H9 (cell line): ENCODE results near the gene GAD1. TPM values are rescaled to one million over a fixed set of nuclear protein-coding genes. Genes with fewer than 3 reads are reported as not detected.
A peak's percentile ranks its signal among the peaks of the same experiment; 100 is the strongest.

Experiments used
- DNase-seq: peaks from one replicate; pipeline ENCODE4 v3.0.0-alpha.2; 2017
- H2AFZ ChIP-seq: one replicate; pipeline ENCODE4 v1.6.1; 2013; ENCODE audit warnings: mild to moderate bottlenecking, low read length, control low read depth, moderate library complexity
- H2AK5ac ChIP-seq: 2 replicates; pipeline ENCODE4 v1.6.1; 2013; ENCODE audit warnings: low read length, control low read depth, mixed read lengths; ENCODE audit not compliant: insufficient read length
- H2BK120ac ChIP-seq: one replicate; pipeline ENCODE4 v1.6.1; 2013; ENCODE audit warnings: low read depth, mild to moderate bottlenecking, low read length, control low read depth, inconsistent platforms; ENCODE audit not compliant: poor library complexity, severe bottlenecking
- H2BK12ac ChIP-seq: 2 replicates; pipeline ENCODE4 v1.6.1; 2013; ENCODE audit warnings: low read length, control low read depth, mixed read lengths, low read depth; ENCODE audit not compliant: insufficient read length
- H2BK15ac ChIP-seq: 2 replicates; pipeline ENCODE4 v1.6.1; 2013; ENCODE audit warnings: low read depth, low read length, control low read depth
- H2BK20ac ChIP-seq: one replicate; pipeline ENCODE4 v1.6.1; 2013; ENCODE audit warnings: low read depth, mild to moderate bottlenecking, low read length, control low read depth, inconsistent platforms; ENCODE audit not compliant: poor library complexity, severe bottlenecking
- H2BK5ac ChIP-seq: 2 replicates; pipeline ENCODE4 v1.6.1; 2013; ENCODE audit warnings: low read length, control low read depth, mixed read lengths; ENCODE audit not compliant: insufficient read length
- H3K14ac ChIP-seq: 2 replicates; pipeline ENCODE4 v1.6.1; 2013; ENCODE audit warnings: low read length, control low read depth; ENCODE audit not compliant: insufficient read depth
- H3K18ac ChIP-seq: 2 replicates; pipeline ENCODE4 v1.6.1; 2013; ENCODE audit warnings: low read depth, mild to moderate bottlenecking, mixed read lengths, low read length, control low read depth; ENCODE audit not compliant: insufficient read length
- H3K23ac ChIP-seq: 2 replicates; pipeline ENCODE4 v1.6.1; 2013; ENCODE audit warnings: low read length, control low read depth, mixed read lengths, low read depth; ENCODE audit not compliant: insufficient read length
- H3K23me2 ChIP-seq: 2 replicates; pipeline ENCODE4 v1.6.1; 2013; ENCODE audit warnings: low read depth, mild to moderate bottlenecking, mixed read lengths, low read length, control low read depth; ENCODE audit not compliant: insufficient read length, poor library complexity, severe bottlenecking
- H3K27ac ChIP-seq: 2 replicates; pipeline ENCODE4 v1.5.1; 2013; ENCODE audit warnings: low read length, control low read depth, mixed read lengths, low read depth; ENCODE audit not compliant: insufficient read length
- H3K27me3 ChIP-seq: 2 replicates; pipeline ENCODE4 v1.6.1; 2013; ENCODE audit warnings: low read length, control low read depth, inconsistent platforms; ENCODE audit not compliant: insufficient read depth
- H3K4ac ChIP-seq: 2 replicates; pipeline ENCODE4 v1.6.1; 2013; ENCODE audit warnings: low read depth, mild to moderate bottlenecking, control low read depth, inconsistent platforms, low read length, moderate library complexity
- H3K4me1 ChIP-seq: 2 replicates; pipeline ENCODE4 v1.6.1; 2013; ENCODE audit warnings: low read length, control low read depth, inconsistent platforms; ENCODE audit not compliant: insufficient read depth
- H3K4me2 ChIP-seq: 2 replicates; pipeline ENCODE4 v1.6.1; 2013; ENCODE audit warnings: low read length, control low read depth, mixed read lengths; ENCODE audit not compliant: insufficient read length, insufficient read depth
- H3K56ac ChIP-seq: 2 replicates; pipeline ENCODE4 v1.6.1; 2013; ENCODE audit warnings: low read depth, mild to moderate bottlenecking, mixed read lengths, low read length, control low read depth; ENCODE audit not compliant: insufficient read length
- H3K79me1 ChIP-seq: 2 replicates; pipeline ENCODE4 v1.6.1; 2013; ENCODE audit warnings: low read depth, mild to moderate bottlenecking, moderate library complexity, low read length, control low read depth, inconsistent platforms; ENCODE audit not compliant: insufficient read depth, poor library complexity, severe bottlenecking
- H3K79me2 ChIP-seq: 2 replicates; pipeline ENCODE4 v1.6.1; 2013; ENCODE audit warnings: low read length, control low read depth, inconsistent platforms; ENCODE audit not compliant: insufficient read depth
- H3K9ac ChIP-seq: 2 replicates; pipeline ENCODE4 v1.6.1; 2013; ENCODE audit warnings: low read length, control low read depth, mixed read lengths; ENCODE audit not compliant: insufficient read length; ENCODE audit errors: extremely low read depth
- H3K9me3 ChIP-seq: one replicate; pipeline ENCODE4 v1.6.1; 2013; ENCODE audit warnings: low read depth, low read length, inconsistent platforms; ENCODE audit not compliant: control insufficient read depth
- H3T11ph ChIP-seq: one replicate; pipeline ENCODE4 v1.6.1; 2013; ENCODE audit warnings: mild to moderate bottlenecking, low read length, control low read depth, inconsistent platforms
- H4K20me1 ChIP-seq: one replicate; pipeline ENCODE4 v1.6.1; 2013; ENCODE audit not compliant: control insufficient read depth, insufficient read length, insufficient read depth
- H4K5ac ChIP-seq: 2 replicates; pipeline ENCODE4 v1.6.1; 2013; ENCODE audit warnings: low read depth, mild to moderate bottlenecking, mixed read lengths, low read length, control low read depth; ENCODE audit not compliant: insufficient read length
- H4K8ac ChIP-seq: replicated peaks from 2 replicates; pipeline ENCODE4 v1.6.1; 2013; ENCODE audit warnings: low read length, control low read depth, mixed read lengths, low read depth; ENCODE audit not compliant: insufficient read length
- H4K91ac ChIP-seq: 2 replicates; pipeline ENCODE4 v1.6.1; 2013; ENCODE audit warnings: low read depth, mild to moderate bottlenecking, moderate library complexity, mixed read lengths, low read length, control low read depth; ENCODE audit not compliant: insufficient read length
- H3K27ac Mint-ChIP-seq, 3 experiments: 2 replicates in 2 of 3; 3 replicates in 1 of 3; pipeline ENCODE4 v1.8.0; 2020 to 2021; ENCODE audit warnings: mixed read lengths in 3 of 3, mild to moderate bottlenecking in 1 of 3, moderate library complexity in 1 of 3
- H3K27me3 Mint-ChIP-seq: 2 replicates; pipeline ENCODE4 v1.8.0; 2021; ENCODE audit warnings: low read depth, mild to moderate bottlenecking, moderate library complexity, mixed read lengths
- H3K36me3 Mint-ChIP-seq, 3 experiments: 2 replicates in 2 of 3; 3 replicates in 1 of 3; pipeline ENCODE4 v1.8.0; 2020 to 2021; ENCODE audit warnings: low read depth in 3 of 3, mixed read lengths in 3 of 3; ENCODE audit not compliant: insufficient read depth in 1 of 3
- H3K4me1 Mint-ChIP-seq, 2 experiments: 2 replicates each; pipeline ENCODE4 v1.8.0; 2020; ENCODE audit warnings: mixed read lengths in 2 of 2
- H3K4me3 Mint-ChIP-seq, 2 experiments: 2 replicates in 1 of 2; 3 replicates in 1 of 2; pipeline ENCODE4 v1.8.0; 2020 to 2021; ENCODE audit warnings: mild to moderate bottlenecking in 2 of 2, mixed read lengths in 2 of 2, moderate library complexity in 1 of 2
- H3K9me3 Mint-ChIP-seq, 2 experiments: 2 replicates in 1 of 2; 3 replicates in 1 of 2; pipeline ENCODE4 v1.8.0; 2020; ENCODE audit warnings: mild to moderate bottlenecking in 2 of 2, mixed read lengths in 2 of 2, moderate library complexity in 1 of 2
- CTCF ChIP-seq: fragments of 200-600 bp; sonication (generic); conservative IDR thresholded peaks from 3 replicates; pipeline ENCODE4 v1.8.0; 2021; ENCODE audit warnings: antibody characterized with exemption, mild to moderate bottlenecking
- WGBS: extraction: QIAGEN DNeasy Blood & Tissue Kit; methylation state at CpG from one replicate; pipeline ENCODE4 v1.1.7; 2013; ENCODE audit warnings: missing lambda C conversion rate, low lambda C conversion rate, mixed read lengths; ENCODE audit not compliant: insufficient read length; ENCODE audit errors: extremely low coverage; 5-methylcytosine and 5-hydroxymethylcytosine counted together
- total RNA-seq: library from RNA; stranded (reverse); gene quantifications from 2 replicates; pipeline ENCODE4 v1.2.1, GENCODE V29; 2021

Gene GAD1
- total RNA-seq, 1 experiment from 2014 or later, result 1.8 TPM

- Histone ChIP-seq H2BK12ac (no peak overlapping the region), H3K4ac (no peak overlapping the region), H3T11ph (no peak overlapping the region), H4K20me1 (peaks cover 3% of the 10 kb centered on the region), H2BK120ac (no peak overlapping the region), H3K4me1 (0 out of 2 replicates have a peak, but pooled peaks cover 2% of the 10 kb centered on the region), H4K5ac (no peak overlapping the region), H3K23ac (no peak overlapping the region), H3K4me2 (peak overlapping the region; percentile 87), H2BK20ac (no peak overlapping the region), H3K56ac (no peak overlapping the region), H3K9me3 (no peaks in the 10 kb centered on the region), H3K14ac (peak overlapping the region; percentile 30; the same call in 1 of the 2 replicates), H2AFZ (no peak overlapping the region), H3K27ac (no peak overlapping the region), H3K23me2 (peaks cover 21% of the 10 kb centered on the region), H3K79me2 (no peaks in the 10 kb centered on the region), H2BK15ac (no peak overlapping the region), H2AK5ac (no peak overlapping the region), H4K91ac (no peak overlapping the region), H4K8ac (no peak overlapping the region), H3K9ac (no peak overlapping the region), H3K79me1 (no peaks in the 10 kb centered on the region), H3K18ac (no peak overlapping the region), H3K27me3 (peaks cover 63% of the 10 kb centered on the region), H2BK5ac (no peak overlapping the region)
- TF ChIP-seq CTCF, result no peak
- DNase-seq, result peak; percentile 55
- WGBS, result no CpG with 5 or more reads among the region's 11 CpGs
- peaks cover 31 to 40% of the 10 kb centered on the region in 2 experiments for H3K4me1 Mint-ChIP-seq
- H3K27ac Mint-ChIP-seq, result no peak overlapping the region
- peaks cover 0 to under 1% of the 10 kb centered on the region in 2 experiments for H3K9me3 Mint-ChIP-seq
- peak overlapping the region; percentile 49 to 82 for H3K4me3 Mint-ChIP-seq
- H3K27me3 Mint-ChIP-seq, result peaks cover 100% of the 10 kb centered on the region
- peaks cover 0 to 2% (median 0%) of the 10 kb centered on the region in 3 experiments; a peak in 2 of 7 replicates for H3K36me3 Mint-ChIP-seq
Observed at GRCh38 chr2:170823898-170824215, 7.2 kb downstream of the GAD1 start.
